K562 (cell line): ENCODE measurements around the gene TMEM14C. TPM values are rescaled to one million over a fixed set of nuclear protein-coding genes. Genes with fewer than 3 reads are reported as not detected.

Experiments used
- BRF1 ChIP-seq: IDR thresholded peaks from 3 replicates; pipeline ENCODE4 v1.6.1; 2011; ENCODE audit warnings: borderline replicate concordance, mild to moderate bottlenecking; ENCODE audit not compliant: insufficient read length; ENCODE audit errors: extremely low read depth
- C11orf30 ChIP-seq: fragments of 450-650 bp; IDR thresholded peaks from 2 replicates; pipeline ENCODE4 v1.6.1; 2016; ENCODE audit warnings: low read depth, mild to moderate bottlenecking
- JUNB ChIP-seq: fragments of 450-650 bp; formaldehyde crosslinking; conservative IDR thresholded peaks from 2 replicates; pipeline ENCODE4 v1.4.0; 2020; ENCODE audit warnings: mild to moderate bottlenecking
- KAT2B ChIP-seq: IDR thresholded peaks from one replicate; pipeline ENCODE4 v1.6.1; 2012; ENCODE audit warnings: low read depth, mild to moderate bottlenecking, control low read depth, inconsistent platforms, low read length, moderate library complexity
- MYNN ChIP-seq, 2 experiments: sonication (generic); formaldehyde crosslinking in 1 of 2; IDR thresholded peaks; 2 replicates each; pipeline versions ENCODE4 v1.5.0 to v1.6.1; 2016 to 2020; ENCODE audit warnings: antibody characterized with exemption in 1 of 2, missing genetic modification reagents in 1 of 2
- PHB ChIP-seq: fragments of 250-450 bp; sonication (Bioruptor Pico); IDR thresholded peaks from 2 replicates; pipeline ENCODE4 v1.5.0; 2021
- POLR2G ChIP-seq: fragments of 200-400 bp; formaldehyde crosslinking; IDR thresholded peaks from 2 replicates; pipeline ENCODE4 v1.6.1; 2017; ENCODE audit warnings: low read depth, mild to moderate bottlenecking, antibody characterized with exemption, low read length, moderate library complexity
- SMARCA5 ChIP-seq: fragments of 450-650 bp; IDR thresholded peaks from 2 replicates; pipeline ENCODE4 v1.6.1; 2016
- SNRNP70 ChIP-seq: fragments of 200-400 bp; formaldehyde crosslinking; optimal IDR thresholded peaks from 2 replicates; pipeline ENCODE3; 2017; ENCODE audit warnings: low read depth, low read length
- TEAD2 ChIP-seq: fragments of 450-650 bp; IDR thresholded peaks from 2 replicates; pipeline ENCODE4 v1.6.1; 2016; ENCODE audit warnings: missing genetic modification characterization, control low read depth, missing compliant biosample characterization
- polyA plus RNA-seq, 8 experiments: library from polyadenylated mRNA; depleted of rRNA in 4 of 8; stranded (reverse) in 5 of 8; unstranded in 3 of 8; fragments of >200 nt; fragmentation: Nextera tagmentation in 2 of 8; fragmentation: Illumina TruSeq in 1 of 8; extraction: Ambion mirVana in 2 of 8; extraction: Trizol in 1 of 8; gene quantifications; 2 replicates each; pipeline versions ENCODE4 v1.2.1 to v1.2.3, GENCODE V29; 2011 to 2014; ENCODE audit warnings: inconsistent platforms in 1 of 8, missing spikeins in 1 of 8
- total RNA-seq, 7 experiments: library from RNA; depleted of rRNA in 6 of 7; stranded (reverse); fragments of >200 nt in 6 of 7; fragmentation: Illumina TruSeq in 2 of 7; extraction: Trizol in 2 of 7; gene quantifications; 2 replicates each; pipeline versions ENCODE4 v1.2.1 to v1.2.3, GENCODE V29; 2011 to 2021; ENCODE audit warnings: low replicate concordance in 1 of 7
- TF ChIP-seq, protein P1 (sequence below): sonication (generic); formaldehyde crosslinking; IDR thresholded peaks from 2 replicates; pipeline ENCODE4 v1.8.1; 2023; ENCODE audit warnings: mild to moderate bottlenecking, missing genetic modification reagents
- TF ChIP-seq, protein P2 (sequence below), 2 experiments: fragments of 450-650 bp; IDR thresholded peaks; 2 replicates each; pipeline ENCODE4 v1.6.1; 2018; ENCODE audit warnings: mild to moderate bottlenecking in 2 of 2, low read depth in 1 of 2; ENCODE audit not compliant: partially characterized antibody in 2 of 2
- TF ChIP-seq, protein P3 (sequence below): IDR thresholded peaks from 3 replicates; pipeline ENCODE4 v1.6.1; 2011; ENCODE audit warnings: borderline replicate concordance, mild to moderate bottlenecking; ENCODE audit not compliant: insufficient read length, insufficient read depth
- TF ChIP-seq, protein P4 (sequence below): sonication (generic); formaldehyde crosslinking; IDR thresholded peaks from 2 replicates; pipeline ENCODE4 v1.8.0; 2023; ENCODE audit warnings: missing genetic modification reagents, mild to moderate bottlenecking, borderline replicate concordance

Gene TMEM14C
- total and polyA plus RNA-seq, 9 of the 15 experiments (the other 6 are each of a cell fraction or from before 2014, with no cell fraction given): 151 to 496 (median 263) TPM

DNA sequence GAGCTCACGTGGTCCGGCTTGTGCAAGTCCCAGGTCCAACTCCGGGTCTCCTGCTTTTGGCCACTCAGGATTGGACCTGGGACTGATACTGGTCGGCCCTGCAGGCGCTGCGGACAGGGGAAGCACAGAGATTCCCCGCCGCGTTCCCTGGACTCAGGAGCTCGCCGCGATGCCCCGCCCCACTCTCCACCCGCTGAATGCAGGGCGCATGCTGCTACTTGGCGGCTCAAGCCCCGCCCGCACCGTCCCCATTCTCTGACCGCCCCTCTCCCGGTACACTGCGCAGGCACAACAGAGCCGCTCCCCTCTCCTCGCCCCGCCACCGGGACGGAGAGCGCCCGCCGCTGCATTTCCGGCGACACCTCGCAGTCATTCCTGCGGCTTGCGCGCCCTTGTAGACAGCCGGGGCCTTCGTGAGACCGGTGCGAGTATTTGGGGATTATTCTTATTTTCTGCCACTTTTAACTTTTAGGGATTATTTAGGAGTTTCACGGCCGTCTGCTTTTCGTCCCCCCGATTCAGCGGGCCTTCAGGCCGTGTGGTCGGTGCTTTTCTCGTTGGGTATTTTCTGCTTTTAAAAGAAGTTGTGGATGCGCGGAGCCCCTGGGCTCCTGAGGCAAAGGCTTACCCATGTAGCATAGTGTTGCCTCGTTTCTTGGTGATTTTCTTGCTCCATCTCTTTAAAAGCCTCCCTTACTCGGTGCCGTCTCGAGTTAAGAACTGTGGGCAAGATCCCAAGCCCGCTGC is at the start of gene TMEM14C (continued):
- TF ChIP-seq PHB (CRISPR knock-in tag): no peak
- TF ChIP-seq, protein P1, sequence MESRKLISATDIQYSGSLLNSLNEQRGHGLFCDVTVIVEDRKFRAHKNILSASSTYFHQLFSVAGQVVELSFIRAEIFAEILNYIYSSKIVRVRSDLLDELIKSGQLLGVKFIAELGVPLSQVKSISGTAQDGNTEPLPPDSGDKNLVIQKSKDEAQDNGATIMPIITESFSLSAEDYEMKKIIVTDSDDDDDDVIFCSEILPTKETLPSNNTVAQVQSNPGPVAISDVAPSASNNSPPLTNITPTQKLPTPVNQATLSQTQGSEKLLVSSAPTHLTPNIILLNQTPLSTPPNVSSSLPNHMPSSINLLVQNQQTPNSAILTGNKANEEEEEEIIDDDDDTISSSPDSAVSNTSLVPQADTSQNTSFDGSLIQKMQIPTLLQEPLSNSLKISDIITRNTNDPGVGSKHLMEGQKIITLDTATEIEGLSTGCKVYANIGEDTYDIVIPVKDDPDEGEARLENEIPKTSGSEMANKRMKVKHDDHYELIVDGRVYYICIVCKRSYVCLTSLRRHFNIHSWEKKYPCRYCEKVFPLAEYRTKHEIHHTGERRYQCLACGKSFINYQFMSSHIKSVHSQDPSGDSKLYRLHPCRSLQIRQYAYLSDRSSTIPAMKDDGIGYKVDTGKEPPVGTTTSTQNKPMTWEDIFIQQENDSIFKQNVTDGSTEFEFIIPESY: peak; percentile 71
- TF ChIP-seq C11orf30: peak; percentile 47
- no peak for TF ChIP-seq KAT2B
- TF ChIP-seq JUNB (CRISPR knock-in tag): no peak
- no peak for TF ChIP-seq TEAD2 (tag)
- TF ChIP-seq BRF1: no peak
- no peak for TF ChIP-seq SNRNP70
- no peak for TF ChIP-seq SMARCA5
- TF ChIP-seq, protein P2, sequence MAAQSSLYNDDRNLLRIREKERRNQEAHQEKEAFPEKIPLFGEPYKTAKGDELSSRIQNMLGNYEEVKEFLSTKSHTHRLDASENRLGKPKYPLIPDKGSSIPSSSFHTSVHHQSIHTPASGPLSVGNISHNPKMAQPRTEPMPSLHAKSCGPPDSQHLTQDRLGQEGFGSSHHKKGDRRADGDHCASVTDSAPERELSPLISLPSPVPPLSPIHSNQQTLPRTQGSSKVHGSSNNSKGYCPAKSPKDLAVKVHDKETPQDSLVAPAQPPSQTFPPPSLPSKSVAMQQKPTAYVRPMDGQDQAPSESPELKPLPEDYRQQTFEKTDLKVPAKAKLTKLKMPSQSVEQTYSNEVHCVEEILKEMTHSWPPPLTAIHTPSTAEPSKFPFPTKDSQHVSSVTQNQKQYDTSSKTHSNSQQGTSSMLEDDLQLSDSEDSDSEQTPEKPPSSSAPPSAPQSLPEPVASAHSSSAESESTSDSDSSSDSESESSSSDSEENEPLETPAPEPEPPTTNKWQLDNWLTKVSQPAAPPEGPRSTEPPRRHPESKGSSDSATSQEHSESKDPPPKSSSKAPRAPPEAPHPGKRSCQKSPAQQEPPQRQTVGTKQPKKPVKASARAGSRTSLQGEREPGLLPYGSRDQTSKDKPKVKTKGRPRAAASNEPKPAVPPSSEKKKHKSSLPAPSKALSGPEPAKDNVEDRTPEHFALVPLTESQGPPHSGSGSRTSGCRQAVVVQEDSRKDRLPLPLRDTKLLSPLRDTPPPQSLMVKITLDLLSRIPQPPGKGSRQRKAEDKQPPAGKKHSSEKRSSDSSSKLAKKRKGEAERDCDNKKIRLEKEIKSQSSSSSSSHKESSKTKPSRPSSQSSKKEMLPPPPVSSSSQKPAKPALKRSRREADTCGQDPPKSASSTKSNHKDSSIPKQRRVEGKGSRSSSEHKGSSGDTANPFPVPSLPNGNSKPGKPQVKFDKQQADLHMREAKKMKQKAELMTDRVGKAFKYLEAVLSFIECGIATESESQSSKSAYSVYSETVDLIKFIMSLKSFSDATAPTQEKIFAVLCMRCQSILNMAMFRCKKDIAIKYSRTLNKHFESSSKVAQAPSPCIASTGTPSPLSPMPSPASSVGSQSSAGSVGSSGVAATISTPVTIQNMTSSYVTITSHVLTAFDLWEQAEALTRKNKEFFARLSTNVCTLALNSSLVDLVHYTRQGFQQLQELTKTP (IDR thresholded peaks at IDR 0.05; ENCODE audit: low read depth in 1 of 2, partially characterized antibody in 2 of 2): peak; percentile 30 to 55
- TF ChIP-seq, protein P3, sequence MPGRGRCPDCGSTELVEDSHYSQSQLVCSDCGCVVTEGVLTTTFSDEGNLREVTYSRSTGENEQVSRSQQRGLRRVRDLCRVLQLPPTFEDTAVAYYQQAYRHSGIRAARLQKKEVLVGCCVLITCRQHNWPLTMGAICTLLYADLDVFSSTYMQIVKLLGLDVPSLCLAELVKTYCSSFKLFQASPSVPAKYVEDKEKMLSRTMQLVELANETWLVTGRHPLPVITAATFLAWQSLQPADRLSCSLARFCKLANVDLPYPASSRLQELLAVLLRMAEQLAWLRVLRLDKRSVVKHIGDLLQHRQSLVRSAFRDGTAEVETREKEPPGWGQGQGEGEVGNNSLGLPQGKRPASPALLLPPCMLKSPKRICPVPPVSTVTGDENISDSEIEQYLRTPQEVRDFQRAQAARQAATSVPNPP: no peak
- TF ChIP-seq, protein P4, sequence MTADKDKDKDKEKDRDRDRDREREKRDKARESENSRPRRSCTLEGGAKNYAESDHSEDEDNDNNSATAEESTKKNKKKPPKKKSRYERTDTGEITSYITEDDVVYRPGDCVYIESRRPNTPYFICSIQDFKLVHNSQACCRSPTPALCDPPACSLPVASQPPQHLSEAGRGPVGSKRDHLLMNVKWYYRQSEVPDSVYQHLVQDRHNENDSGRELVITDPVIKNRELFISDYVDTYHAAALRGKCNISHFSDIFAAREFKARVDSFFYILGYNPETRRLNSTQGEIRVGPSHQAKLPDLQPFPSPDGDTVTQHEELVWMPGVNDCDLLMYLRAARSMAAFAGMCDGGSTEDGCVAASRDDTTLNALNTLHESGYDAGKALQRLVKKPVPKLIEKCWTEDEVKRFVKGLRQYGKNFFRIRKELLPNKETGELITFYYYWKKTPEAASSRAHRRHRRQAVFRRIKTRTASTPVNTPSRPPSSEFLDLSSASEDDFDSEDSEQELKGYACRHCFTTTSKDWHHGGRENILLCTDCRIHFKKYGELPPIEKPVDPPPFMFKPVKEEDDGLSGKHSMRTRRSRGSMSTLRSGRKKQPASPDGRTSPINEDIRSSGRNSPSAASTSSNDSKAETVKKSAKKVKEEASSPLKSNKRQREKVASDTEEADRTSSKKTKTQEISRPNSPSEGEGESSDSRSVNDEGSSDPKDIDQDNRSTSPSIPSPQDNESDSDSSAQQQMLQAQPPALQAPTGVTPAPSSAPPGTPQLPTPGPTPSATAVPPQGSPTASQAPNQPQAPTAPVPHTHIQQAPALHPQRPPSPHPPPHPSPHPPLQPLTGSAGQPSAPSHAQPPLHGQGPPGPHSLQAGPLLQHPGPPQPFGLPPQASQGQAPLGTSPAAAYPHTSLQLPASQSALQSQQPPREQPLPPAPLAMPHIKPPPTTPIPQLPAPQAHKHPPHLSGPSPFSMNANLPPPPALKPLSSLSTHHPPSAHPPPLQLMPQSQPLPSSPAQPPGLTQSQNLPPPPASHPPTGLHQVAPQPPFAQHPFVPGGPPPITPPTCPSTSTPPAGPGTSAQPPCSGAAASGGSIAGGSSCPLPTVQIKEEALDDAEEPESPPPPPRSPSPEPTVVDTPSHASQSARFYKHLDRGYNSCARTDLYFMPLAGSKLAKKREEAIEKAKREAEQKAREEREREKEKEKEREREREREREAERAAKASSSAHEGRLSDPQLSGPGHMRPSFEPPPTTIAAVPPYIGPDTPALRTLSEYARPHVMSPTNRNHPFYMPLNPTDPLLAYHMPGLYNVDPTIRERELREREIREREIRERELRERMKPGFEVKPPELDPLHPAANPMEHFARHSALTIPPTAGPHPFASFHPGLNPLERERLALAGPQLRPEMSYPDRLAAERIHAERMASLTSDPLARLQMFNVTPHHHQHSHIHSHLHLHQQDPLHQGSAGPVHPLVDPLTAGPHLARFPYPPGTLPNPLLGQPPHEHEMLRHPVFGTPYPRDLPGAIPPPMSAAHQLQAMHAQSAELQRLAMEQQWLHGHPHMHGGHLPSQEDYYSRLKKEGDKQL (CRISPR knock-in tag): no peak
- peak; percentile 97 for TF ChIP-seq POLR2G
- TF ChIP-seq MYNN (IDR thresholded peaks at IDR 0.05): 0 out of 2 replicates have a peak, but pooled peaks have one; percentile 24
- TF ChIP-seq MYNN (CRISPR knock-in tag; IDR thresholded peaks at IDR 0.05): no peak
